Neural crest cell (in vitro differentiated cells): ENCODE data around the gene ADGRB2. TPM values are rescaled to one million over a fixed set of nuclear protein-coding genes. Genes with fewer than 3 reads are reported as not detected.
A peak's percentile ranks its signal among the peaks of the same experiment; 100 is the strongest.

ENCODE experiments used
- DNase-seq: peaks from one replicate; pipeline ENCODE4 v3.0.0; 2021; ENCODE audit warnings: low read depth, mixed read lengths, low spot score
- H3K27ac Mint-ChIP-seq: one replicate; pipeline ENCODE4 v1.8.0; 2021; ENCODE audit warnings: mild to moderate bottlenecking, mixed read lengths; ENCODE audit not compliant: unreplicated experiment
- H3K27me3 Mint-ChIP-seq: 2 replicates; pipeline ENCODE4 v1.8.0; 2021; ENCODE audit warnings: low read depth, mild to moderate bottlenecking, mixed read lengths
- H3K36me3 Mint-ChIP-seq: 2 replicates; pipeline ENCODE4 v1.8.0; 2021; ENCODE audit warnings: low read depth, mild to moderate bottlenecking, mixed read lengths
- H3K4me1 Mint-ChIP-seq: 2 replicates; pipeline ENCODE4 v1.8.0; 2021; ENCODE audit warnings: mixed read lengths
- H3K4me3 Mint-ChIP-seq: one replicate; pipeline ENCODE4 v1.8.0; 2021; ENCODE audit warnings: mild to moderate bottlenecking, mixed read lengths
- H3K9me3 Mint-ChIP-seq: 2 replicates; pipeline ENCODE4 v1.8.0; 2021; ENCODE audit warnings: mixed read lengths
- total RNA-seq: library from RNA; stranded (reverse); gene quantifications from 2 replicates; pipeline ENCODE4 v1.2.1, GENCODE V29; 2021
- TF ChIP-seq, protein P1 (sequence below): fragments of 200-600 bp; sonication (generic); conservative IDR thresholded peaks from 2 replicates; pipeline ENCODE4 v1.5.0; 2021; ENCODE audit warnings: antibody characterized with exemption, mild to moderate bottlenecking

The ADGRB2 gene
- total RNA-seq, 1 donor from 2014 or later: 18.8 TPM

DNA sequence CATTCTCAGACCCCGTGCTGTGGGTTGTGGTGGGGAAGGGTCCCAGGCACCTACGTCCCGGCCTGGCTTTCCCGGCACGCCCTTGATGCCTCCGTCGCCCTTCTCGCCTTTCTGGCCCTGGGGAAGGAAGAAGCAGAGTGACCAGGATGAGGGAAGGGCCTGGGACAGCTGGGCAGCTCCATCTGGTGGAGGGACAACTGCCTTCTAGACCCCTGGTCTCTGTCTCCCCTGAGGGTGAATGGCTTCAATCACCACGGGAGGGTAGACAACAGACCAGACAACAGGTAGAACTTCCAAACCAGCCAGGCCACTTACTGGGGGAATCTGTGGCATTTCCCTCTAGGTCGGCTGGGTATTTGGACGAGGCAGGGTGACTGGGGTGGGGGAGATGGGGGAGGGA lies 72.2 kb downstream of the ADGRB2 start:
- Mint-ChIP-seq H3K4me3 (no peak overlapping the region), H3K4me1 (peaks cover 8% of the 10 kb centered on the region), H3K9me3 (no peaks in the 10 kb centered on the region), H3K36me3 (no peaks in the 10 kb centered on the region), H3K27ac (no peak overlapping the region), H3K27me3 (no peaks in the 10 kb centered on the region)
- TF ChIP-seq, protein P1, sequence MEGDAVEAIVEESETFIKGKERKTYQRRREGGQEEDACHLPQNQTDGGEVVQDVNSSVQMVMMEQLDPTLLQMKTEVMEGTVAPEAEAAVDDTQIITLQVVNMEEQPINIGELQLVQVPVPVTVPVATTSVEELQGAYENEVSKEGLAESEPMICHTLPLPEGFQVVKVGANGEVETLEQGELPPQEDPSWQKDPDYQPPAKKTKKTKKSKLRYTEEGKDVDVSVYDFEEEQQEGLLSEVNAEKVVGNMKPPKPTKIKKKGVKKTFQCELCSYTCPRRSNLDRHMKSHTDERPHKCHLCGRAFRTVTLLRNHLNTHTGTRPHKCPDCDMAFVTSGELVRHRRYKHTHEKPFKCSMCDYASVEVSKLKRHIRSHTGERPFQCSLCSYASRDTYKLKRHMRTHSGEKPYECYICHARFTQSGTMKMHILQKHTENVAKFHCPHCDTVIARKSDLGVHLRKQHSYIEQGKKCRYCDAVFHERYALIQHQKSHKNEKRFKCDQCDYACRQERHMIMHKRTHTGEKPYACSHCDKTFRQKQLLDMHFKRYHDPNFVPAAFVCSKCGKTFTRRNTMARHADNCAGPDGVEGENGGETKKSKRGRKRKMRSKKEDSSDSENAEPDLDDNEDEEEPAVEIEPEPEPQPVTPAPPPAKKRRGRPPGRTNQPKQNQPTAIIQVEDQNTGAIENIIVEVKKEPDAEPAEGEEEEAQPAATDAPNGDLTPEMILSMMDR: no peak
- DNase-seq: no peak

GRCh38 chr1:31691446-31691845 lies 72.7 kb downstream of the ADGRB2 start:
- no peaks in the 10 kb centered on the region for H3K36me3 Mint-ChIP-seq
- H3K27me3 Mint-ChIP-seq: no peaks in the 10 kb centered on the region
- TF ChIP-seq, protein P1: no peak
- H3K27ac Mint-ChIP-seq: no peak overlapping the region
- H3K9me3 Mint-ChIP-seq: no peaks in the 10 kb centered on the region
- H3K4me3 Mint-ChIP-seq: no peak overlapping the region
- peaks cover 8% of the 10 kb centered on the region for H3K4me1 Mint-ChIP-seq
- DNase-seq: no peak

DNA sequence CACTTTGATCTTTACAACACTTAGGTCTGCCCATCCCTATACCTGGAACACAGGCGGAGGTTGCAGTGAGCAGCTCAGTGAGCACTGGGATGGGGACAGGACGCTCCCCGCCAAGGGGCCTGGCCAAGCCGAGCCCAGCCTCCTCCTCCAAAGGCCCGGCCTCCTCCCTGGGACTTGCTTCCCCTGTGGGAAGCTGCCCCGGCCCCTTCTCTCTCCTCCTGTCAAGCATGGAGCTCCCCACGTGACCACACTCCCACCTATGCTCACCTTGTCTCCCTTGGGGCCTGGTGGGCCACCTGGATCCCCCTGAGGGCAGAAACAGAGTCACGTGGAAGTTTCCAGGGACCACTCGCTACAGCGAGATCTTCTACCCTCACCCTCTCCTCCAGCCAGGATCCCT lies 73.2 kb downstream of the ADGRB2 start:
- no peaks in the 10 kb centered on the region for H3K9me3 Mint-ChIP-seq
- no peak overlapping the region for H3K4me3 Mint-ChIP-seq
- peaks cover 8% of the 10 kb centered on the region for H3K4me1 Mint-ChIP-seq
- TF ChIP-seq, protein P1: no peak
- no peaks in the 10 kb centered on the region for H3K27me3 Mint-ChIP-seq
- no peak for DNase-seq
- H3K27ac Mint-ChIP-seq: no peak overlapping the region
- H3K36me3 Mint-ChIP-seq: no peaks in the 10 kb centered on the region

- no peaks in the 10 kb centered on the region for H3K27me3 Mint-ChIP-seq
These were observed 74.3 kb downstream of the ADGRB2 start for GRCh38 chr1:31689854-31690253.

GRCh38 chr1:31689379-31689778 lies 74.8 kb downstream of the ADGRB2 start:
- TF ChIP-seq, protein P1: no peak
- no peak for DNase-seq
- peaks cover 8% of the 10 kb centered on the region for H3K4me1 Mint-ChIP-seq
- no peaks in the 10 kb centered on the region for H3K9me3 Mint-ChIP-seq
- no peak overlapping the region for H3K27ac Mint-ChIP-seq
- no peaks in the 10 kb centered on the region for H3K36me3 Mint-ChIP-seq
- H3K4me3 Mint-ChIP-seq: no peak overlapping the region
- no peaks in the 10 kb centered on the region for H3K27me3 Mint-ChIP-seq

More at GRCh38 chr1:31689854-31690253, 74.3 kb downstream of the ADGRB2 start:
- H3K36me3 Mint-ChIP-seq: no peaks in the 10 kb centered on the region
- TF ChIP-seq, protein P1: no peak
- no peak overlapping the region for H3K4me3 Mint-ChIP-seq
- H3K9me3 Mint-ChIP-seq: no peaks in the 10 kb centered on the region
- H3K4me1 Mint-ChIP-seq: peaks cover 8% of the 10 kb centered on the region
- no peak for DNase-seq
- peak overlapping the region; percentile 20 for H3K27ac Mint-ChIP-seq
